ENCODE data around the gene TDRD7. TPM values are rescaled to one million over a fixed set of nuclear protein-coding genes. Genes with fewer than 3 reads are reported as not detected.
A peak's percentile ranks its signal among the peaks of the same experiment; 100 is the strongest.

Gene TDRD7
- total RNA-seq, 1 donor from 2014 or later, result 7.9 TPM

DNA sequence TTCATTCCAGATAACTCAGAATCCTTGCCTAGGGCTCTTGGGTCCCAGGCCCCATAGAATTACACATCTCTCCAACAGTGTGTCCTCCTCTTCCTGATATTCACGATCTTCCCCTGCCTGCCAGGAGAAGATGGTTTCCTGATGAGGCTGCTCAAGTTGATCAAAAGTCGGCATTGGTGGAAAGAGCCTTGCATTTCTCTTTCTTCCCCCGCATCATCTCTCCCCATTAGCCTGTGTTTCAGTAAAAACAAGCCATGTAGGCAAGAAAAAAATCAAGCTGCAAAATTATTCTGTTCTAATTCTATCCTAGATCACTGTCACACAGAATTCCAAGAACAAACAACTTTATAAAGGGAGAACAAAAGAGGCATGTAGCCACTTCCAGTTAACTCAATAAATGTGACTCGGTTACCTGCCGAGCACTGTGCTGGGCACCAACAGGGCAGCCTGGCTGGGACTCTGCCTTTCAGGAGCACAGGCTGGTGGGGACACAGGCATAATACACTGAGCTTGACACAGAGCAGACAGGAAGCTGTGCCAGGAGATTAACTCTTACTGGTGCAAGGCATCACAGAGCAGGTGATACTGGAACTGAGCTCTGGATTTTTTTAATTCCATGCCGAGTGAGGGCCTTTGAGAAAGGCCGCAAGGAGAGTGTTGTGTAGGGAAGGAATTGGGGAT lies 115.1 kb downstream of the TDRD7 start:
- H3K36me3 ChIP-seq, result peaks cover 33% of the 10 kb centered on the region
- no peak overlapping the region for H3K4me3 ChIP-seq
- H3K27me3 ChIP-seq (ENCODE audit: low read depth), result no peaks in the 10 kb centered on the region
- TF ChIP-seq CTCF (IDR thresholded peaks at IDR 0.05; ENCODE audit: borderline replicate concordance), result no peak
- DNase-seq, result no peak
- intact Hi-C loops (cut with micrococcal nuclease), result no loop called here
- peaks cover 87% of the 10 kb centered on the region for H3K4me1 ChIP-seq
- peak overlapping the region; percentile 94 for H3K27ac ChIP-seq (replicated peaks)
- no peaks in the 10 kb centered on the region for H3K9me3 ChIP-seq (replicated peaks)

DNA sequence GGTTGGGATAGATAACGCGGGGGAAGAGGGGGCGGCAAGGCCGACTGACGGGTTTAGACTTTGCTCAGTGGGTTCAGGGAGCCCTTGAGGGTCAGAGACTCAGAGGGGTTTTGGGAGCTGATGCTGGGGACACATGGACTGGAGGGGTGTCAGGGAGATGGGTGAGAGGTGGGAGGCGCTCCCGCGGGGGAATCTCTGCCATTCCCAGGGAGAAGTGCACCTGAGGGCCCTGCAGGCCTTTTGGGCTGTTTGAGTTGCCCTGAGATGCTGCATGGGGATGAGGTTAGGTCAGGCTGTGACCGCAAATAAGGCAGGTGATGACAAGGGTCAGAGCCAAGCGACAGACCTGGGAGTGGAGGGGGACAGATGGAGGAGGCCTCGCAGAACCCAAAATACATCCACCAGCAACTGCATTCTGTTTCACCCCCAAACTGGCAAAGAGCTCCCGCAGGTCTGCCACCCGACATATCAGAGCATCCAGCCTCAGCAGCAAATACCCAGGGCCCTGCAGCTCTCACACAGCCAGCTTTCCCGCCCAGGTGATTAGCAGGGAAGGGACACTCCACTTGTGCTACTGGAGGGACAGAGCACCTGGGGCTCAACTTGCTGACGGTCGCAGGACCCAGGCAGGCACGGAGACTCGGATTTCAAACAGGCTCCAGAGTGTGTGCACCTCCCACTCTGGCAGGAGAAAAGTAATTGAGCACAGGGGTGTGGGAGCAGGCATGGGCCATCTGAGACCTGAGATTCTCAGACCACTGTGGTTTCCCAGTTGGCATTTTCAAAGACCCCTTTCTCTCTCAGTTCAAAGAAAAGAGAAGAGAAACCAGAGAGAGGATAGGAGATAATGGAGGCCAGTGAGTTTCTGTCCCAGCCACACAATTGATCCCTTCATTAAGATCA lies 116.0 kb downstream of the TDRD7 start:
- peak overlapping the region; percentile 94 for H3K27ac ChIP-seq (replicated peaks)
- no peak for DNase-seq
- H3K4me1 ChIP-seq, result peaks cover 87% of the 10 kb centered on the region
- no peak for TF ChIP-seq CTCF (IDR thresholded peaks at IDR 0.05; ENCODE audit: borderline replicate concordance)
- H3K4me3 ChIP-seq, result no peak overlapping the region
- intact Hi-C loops (cut with micrococcal nuclease), result no loop called here
- peaks cover 35% of the 10 kb centered on the region for H3K36me3 ChIP-seq
- no peaks in the 10 kb centered on the region for H3K9me3 ChIP-seq (replicated peaks)
- H3K27me3 ChIP-seq (ENCODE audit: low read depth), result no peaks in the 10 kb centered on the region

- DNase-seq, result no peak
- Histone ChIP-seq H3K36me3 (peaks cover 44% of the 10 kb centered on the region), H3K4me1 (peaks cover 82% of the 10 kb centered on the region)
Measured at GRCh38 chr9:97528529-97529230, 116.8 kb downstream of the TDRD7 start.

DNA sequence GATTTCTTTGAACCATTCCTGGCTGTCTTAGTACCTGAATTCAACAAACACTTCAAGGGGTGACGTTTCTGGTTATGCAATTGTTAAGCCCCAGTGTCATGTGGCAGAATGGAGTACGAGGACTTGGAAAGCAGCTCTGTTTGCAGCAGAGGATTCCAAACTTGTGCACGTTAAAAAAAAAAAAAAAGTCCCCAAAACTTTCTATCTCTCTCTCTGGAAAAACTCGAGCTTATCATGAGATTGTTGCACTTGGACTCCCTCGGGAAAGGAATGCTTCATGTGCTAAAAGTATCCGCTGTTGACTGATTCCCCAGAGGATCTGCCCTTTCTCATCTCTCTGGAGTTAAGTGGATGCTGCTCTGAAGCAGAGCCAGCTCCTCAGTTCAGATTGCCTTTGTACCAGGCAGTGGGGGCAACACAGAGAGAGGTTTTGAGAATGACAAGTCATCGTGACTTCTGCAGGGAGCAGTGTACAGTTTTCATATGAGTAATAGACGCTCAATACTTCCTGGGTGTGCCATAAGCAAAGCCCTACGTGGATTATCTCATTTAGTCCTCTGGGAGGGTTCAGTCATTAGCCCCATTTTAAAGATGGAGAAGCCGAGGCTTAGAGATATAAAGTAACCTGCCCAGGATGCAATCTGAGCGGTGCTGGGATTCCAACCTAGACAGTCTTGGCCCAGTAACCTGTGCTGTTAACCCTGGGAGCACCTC lies 117.6 kb downstream of the TDRD7 start:
- Histone ChIP-seq H3K36me3 (peaks cover 52% of the 10 kb centered on the region), H3K27me3 (ENCODE audit: low read depth) (no peaks in the 10 kb centered on the region), H3K9me3 (replicated peaks) (no peaks in the 10 kb centered on the region), H3K4me3 (no peak overlapping the region), H3K4me1 (peaks cover 80% of the 10 kb centered on the region), H3K27ac (replicated peaks) (peak overlapping the region; percentile 94)
- intact Hi-C loops (cut with micrococcal nuclease), result no loop called here
- DNase-seq, result peak; percentile 47
- no peak for TF ChIP-seq CTCF (IDR thresholded peaks at IDR 0.05; ENCODE audit: borderline replicate concordance)

More at GRCh38 chr9:97528529-97529230, 116.8 kb downstream of the TDRD7 start:
- H3K27ac ChIP-seq (replicated peaks), result peak overlapping the region; percentile 94
- H3K4me3 ChIP-seq, result peak overlapping the region; percentile 26
- no peaks in the 10 kb centered on the region for H3K27me3 ChIP-seq (ENCODE audit: low read depth)
- intact Hi-C loops (cut with micrococcal nuclease), result no loop called here
- TF ChIP-seq CTCF (IDR thresholded peaks at IDR 0.05; ENCODE audit: borderline replicate concordance), result no peak
- H3K9me3 ChIP-seq (replicated peaks), result no peaks in the 10 kb centered on the region

- Histone ChIP-seq H3K4me3 (no peak overlapping the region), H3K4me1 (peaks cover 86% of the 10 kb centered on the region), H3K27ac (replicated peaks) (peak overlapping the region; percentile 94), H3K27me3 (ENCODE audit: low read depth) (no peaks in the 10 kb centered on the region), H3K36me3 (peaks cover 32% of the 10 kb centered on the region), H3K9me3 (replicated peaks) (no peaks in the 10 kb centered on the region)
- no peak for TF ChIP-seq CTCF (IDR thresholded peaks at IDR 0.05; ENCODE audit: borderline replicate concordance)
- no peak for DNase-seq
- intact Hi-C loops (cut with micrococcal nuclease), result no loop called here
Measured at GRCh38 chr9:97531888-97532376, 120.0 kb downstream of the TDRD7 start.
